Stomach (tissue), 9 donors: ENCODE measurements around the gene PAQR7. TPM values are rescaled to one million over a fixed set of nuclear protein-coding genes. Genes with fewer than 3 reads are reported as not detected.

Experiments
- DNase-seq, 2 donors: peaks; one replicate each; pipeline versions ENCODE4 v3.0.0 to v3.0.0-alpha.2; 2013 to 2019
- H3K27ac ChIP-seq, 5 donors: fragments of 200-600 bp in 4 of 5; sonication (generic) in 4 of 5; one replicate each; pipeline ENCODE4 v1.5.1; 2013 to 2019; ENCODE audit warnings: mild to moderate bottlenecking in 1 of 5, moderate library complexity in 1 of 5
- H3K27me3 ChIP-seq, 3 donors: fragments of 200-600 bp; sonication (generic); one replicate each; pipeline ENCODE4 v1.5.1; 2017 to 2019; ENCODE audit warnings: mixed run types in 1 of 3
- H3K36me3 ChIP-seq, 4 donors: fragments of 200-600 bp; sonication (generic); 1 replicate in 3 of 4; 2 replicates in 1 of 4; pipeline ENCODE4 v1.5.1; 2016 to 2019
- H3K4me1 ChIP-seq, 4 donors: fragments of 200-600 bp; sonication (generic); one replicate each; pipeline ENCODE4 v1.5.1; 2016 to 2019
- H3K4me3 ChIP-seq, 4 donors: fragments of 200-600 bp; sonication (generic) in 3 of 4; one replicate each; pipeline ENCODE4 v1.5.1; 2016 to 2019; ENCODE audit warnings: mild to moderate bottlenecking in 1 of 4
- H3K9me3 ChIP-seq, 4 donors: fragments of 200-600 bp; sonication (generic); one replicate each; pipeline ENCODE4 v1.5.1; 2016 to 2019
- EP300 ChIP-seq: sonication (generic); formaldehyde crosslinking; IDR thresholded peaks from one replicate; pipeline ENCODE4 v1.6.1; 2017; ENCODE audit warnings: antibody characterized with exemption
- POLR2A ChIP-seq, 4 donors: fragments of 450-650 bp; IDR thresholded peaks; one replicate each; pipeline ENCODE4 v1.6.1; 2016; ENCODE audit warnings: antibody characterized with exemption in 4 of 4, control low read depth in 2 of 4, mild to moderate bottlenecking in 1 of 4, moderate library complexity in 1 of 4
- POLR2AphosphoS5 ChIP-seq, 3 donors: sonication (generic); formaldehyde crosslinking; IDR thresholded peaks; one replicate each; pipeline ENCODE4 v1.6.1; 2016; ENCODE audit warnings: antibody characterized with exemption in 3 of 3
- WGBS, 5 donors: extraction: QIAGEN DNeasy Blood & Tissue Kit in 3 of 5; methylation state at CpG; one replicate each; pipeline versions ENCODE4 v1.1.5 to v1.1.7; 2013 to 2018; 5-methylcytosine and 5-hydroxymethylcytosine counted together
- intact Hi-C: fragments of 100-400 bp; cut with DNase I; formaldehyde crosslinking; loops from one replicate; pipeline ENCODE4 v1.15.1; 2023; ENCODE audit warnings: low total_unique reads
- polyA plus RNA-seq, 3 donors: library from polyadenylated mRNA; stranded (reverse); fragments of 200-250 nt; gene quantifications; one replicate each; pipeline ENCODE4 v1.2.3, GENCODE V29; 2013
- total RNA-seq, 5 donors: library from RNA; depleted of rRNA; stranded (reverse); fragments of >200 nt; gene quantifications; one replicate each; pipeline versions ENCODE4 v1.1.0 to v1.2.3, GENCODE V29; 2014 to 2016
- TF ChIP-seq, protein P1 (sequence below), 7 experiments: fragments of 450-650 bp in 4 of 7; fragments of 200-600 bp in 3 of 7; sonication (generic) in 3 of 7; IDR thresholded peaks; one replicate each; pipeline ENCODE4 v1.5.1; 2016 to 2019; ENCODE audit warnings: antibody characterized with exemption in 7 of 7, control low read depth in 2 of 7, mild to moderate bottlenecking in 1 of 7
- donor health status: healthy with polysubstance abuse.
- donor health status: Bipolar disorder and iron deficiency.
- donor health status: healthy.

PAQR7 gene
- total and polyA plus RNA-seq, 8 donors: 1.8 to 10.5 (median 5.4) TPM

DNA sequence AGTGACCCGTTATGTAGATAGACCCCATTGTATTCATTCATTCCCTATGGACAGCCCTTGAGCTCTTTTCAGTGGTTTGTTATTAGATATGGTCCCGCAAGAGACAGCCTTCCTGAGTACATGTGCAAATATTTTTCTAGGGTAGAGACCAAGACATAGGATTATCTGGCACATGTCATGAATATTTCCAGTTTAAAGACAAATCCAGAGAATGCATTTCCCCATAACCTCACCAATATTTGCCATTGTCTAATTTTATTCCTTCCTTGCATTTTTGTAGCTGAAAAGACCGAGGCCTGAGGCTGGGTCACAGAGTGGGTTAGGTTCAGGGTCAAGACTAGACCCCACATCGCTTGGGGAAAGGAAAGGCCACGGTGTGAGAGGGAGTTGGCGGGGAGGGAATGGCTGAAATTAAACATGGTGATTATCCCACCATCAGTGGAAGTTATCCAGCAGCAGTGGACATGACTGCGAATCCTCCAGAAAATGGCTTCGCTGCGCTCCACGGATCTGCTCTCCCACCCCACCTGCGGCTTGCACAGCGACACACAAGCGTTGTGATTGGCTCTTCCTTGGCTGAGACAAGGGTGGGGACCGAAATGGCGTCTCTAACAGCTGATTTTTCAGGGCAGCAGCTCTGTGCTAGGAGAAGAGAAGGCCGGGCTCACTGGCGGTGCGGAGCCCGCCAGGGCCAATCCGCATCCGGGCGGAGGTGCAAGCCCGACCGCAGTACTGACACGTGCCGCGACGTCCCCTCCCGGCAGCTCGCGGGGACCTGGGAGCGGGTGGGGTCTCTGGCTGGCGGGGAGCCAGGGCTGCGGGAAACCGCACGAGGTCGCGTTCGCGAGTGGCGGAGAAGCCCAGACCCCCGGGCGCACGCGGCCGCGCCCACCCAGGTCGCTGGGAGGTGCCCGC, 46.8 kb upstream of the PAQR7 start:
- 8 to 39% (median 9%) methylated on average over 13 to 49 of the region's 49 CpGs for WGBS, 5 donors
- intact Hi-C loops: no loop called here
- H3K9me3 ChIP-seq: no peaks in the 10 kb centered on the region
- H3K27me3 ChIP-seq: peaks cover 0 to 38% (median 0%) of the 10 kb centered on the region in 3 donors
- H3K4me1 ChIP-seq: peaks cover 14 to 26% (median 20%) of the 10 kb centered on the region in 4 donors
- TF ChIP-seq EP300 (no peak), POLR2AphosphoS5 (IDR thresholded peaks at IDR 0.05) (no peak), POLR2A (IDR thresholded peaks at IDR 0.05) (no peak)
- TF ChIP-seq, protein P1, sequence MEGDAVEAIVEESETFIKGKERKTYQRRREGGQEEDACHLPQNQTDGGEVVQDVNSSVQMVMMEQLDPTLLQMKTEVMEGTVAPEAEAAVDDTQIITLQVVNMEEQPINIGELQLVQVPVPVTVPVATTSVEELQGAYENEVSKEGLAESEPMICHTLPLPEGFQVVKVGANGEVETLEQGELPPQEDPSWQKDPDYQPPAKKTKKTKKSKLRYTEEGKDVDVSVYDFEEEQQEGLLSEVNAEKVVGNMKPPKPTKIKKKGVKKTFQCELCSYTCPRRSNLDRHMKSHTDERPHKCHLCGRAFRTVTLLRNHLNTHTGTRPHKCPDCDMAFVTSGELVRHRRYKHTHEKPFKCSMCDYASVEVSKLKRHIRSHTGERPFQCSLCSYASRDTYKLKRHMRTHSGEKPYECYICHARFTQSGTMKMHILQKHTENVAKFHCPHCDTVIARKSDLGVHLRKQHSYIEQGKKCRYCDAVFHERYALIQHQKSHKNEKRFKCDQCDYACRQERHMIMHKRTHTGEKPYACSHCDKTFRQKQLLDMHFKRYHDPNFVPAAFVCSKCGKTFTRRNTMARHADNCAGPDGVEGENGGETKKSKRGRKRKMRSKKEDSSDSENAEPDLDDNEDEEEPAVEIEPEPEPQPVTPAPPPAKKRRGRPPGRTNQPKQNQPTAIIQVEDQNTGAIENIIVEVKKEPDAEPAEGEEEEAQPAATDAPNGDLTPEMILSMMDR (IDR thresholded peaks at IDR 0.05): no peak
- H3K27ac ChIP-seq: peak overlapping the region; percentile 49 to 82 (median 68)
- H3K36me3 ChIP-seq: no peaks in the 10 kb centered on the region
- DNase-seq: peak; percentile 30 to 84
- H3K4me3 ChIP-seq: peak overlapping the region; percentile 53 to 72 (median 61)

DNA sequence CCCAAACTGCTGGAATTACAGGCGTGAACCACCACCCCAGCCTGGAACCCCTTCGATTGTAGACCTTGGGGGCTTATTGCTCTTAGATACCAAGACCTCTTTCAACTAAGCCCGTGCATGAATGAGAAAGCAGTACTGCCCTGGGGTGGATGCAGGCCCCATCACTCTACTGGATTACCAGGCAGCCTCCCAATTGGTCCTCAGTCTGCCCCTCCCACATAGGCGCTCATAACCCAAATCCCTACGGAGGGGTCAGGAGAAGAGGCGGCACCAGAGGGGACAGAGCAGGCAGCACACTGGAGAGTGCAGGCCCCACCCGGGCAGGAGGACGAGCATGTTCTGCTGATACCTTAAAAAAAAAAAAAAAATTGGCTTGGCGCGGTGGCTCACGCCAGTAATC, 43.1 kb upstream of the PAQR7 start:
- WGBS, 5 donors: 87 to 95% (median 93%) methylated on average over 11 of the region's 11 CpGs
- Histone ChIP-seq H3K9me3 (no peaks in the 10 kb centered on the region), H3K27me3 (peaks cover 0 to 15% (median 0%) of the 10 kb centered on the region in 3 donors), H3K4me3 (no peak overlapping the region), H3K36me3 (no peaks in the 10 kb centered on the region), H3K4me1 (peaks cover 14 to 19% (median 18%) of the 10 kb centered on the region in 4 donors), H3K27ac (no peak overlapping the region)
- no peak for TF ChIP-seq POLR2A (IDR thresholded peaks at IDR 0.05)
- TF ChIP-seq POLR2AphosphoS5 (IDR thresholded peaks at IDR 0.05): no peak
- TF ChIP-seq, protein P1 (IDR thresholded peaks at IDR 0.05): no peak
- no peak for TF ChIP-seq EP300
- DNase-seq: no peak
- intact Hi-C loops: no loop called here

DNA sequence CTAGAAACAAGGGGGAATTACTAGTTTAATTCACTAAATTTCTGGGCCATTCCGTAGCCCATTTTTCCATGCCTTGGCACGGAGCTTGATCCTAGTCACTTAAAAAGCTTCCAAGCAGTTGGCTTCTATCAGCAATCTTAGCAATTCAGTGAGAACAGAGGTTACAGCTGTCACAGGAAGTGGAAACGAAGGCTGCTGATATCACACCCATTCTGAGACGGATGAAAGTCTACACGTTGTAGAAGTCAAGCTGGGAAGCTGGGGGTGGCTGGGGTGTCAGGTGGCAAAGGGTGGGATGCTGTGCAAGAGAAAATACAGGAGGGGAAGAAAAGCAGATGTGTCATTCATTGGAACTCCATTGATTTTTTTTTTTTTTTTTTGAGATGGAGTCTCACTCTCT, 42.5 kb upstream of the PAQR7 start:
- no peak overlapping the region for H3K4me3 ChIP-seq
- no peaks in the 10 kb centered on the region for H3K36me3 ChIP-seq
- 15 to 27% (median 25%) methylated on average over 5 of the region's 5 CpGs for WGBS, 5 donors
- peaks cover 0 to 8% (median 0%) of the 10 kb centered on the region in 3 donors for H3K27me3 ChIP-seq
- H3K4me1 ChIP-seq: peaks cover 10 to 13% (median 11%) of the 10 kb centered on the region in 4 donors
- no peaks in the 10 kb centered on the region for H3K9me3 ChIP-seq
- no peak overlapping the region for H3K27ac ChIP-seq
- TF ChIP-seq, protein P1 (IDR thresholded peaks at IDR 0.05): no peak
- TF ChIP-seq POLR2AphosphoS5 (IDR thresholded peaks at IDR 0.05) (no peak), POLR2A (IDR thresholded peaks at IDR 0.05) (no peak), EP300 (no peak)
- peak in 1 of 2 donors; percentile 64 for DNase-seq
- intact Hi-C loops: no loop called here

DNA sequence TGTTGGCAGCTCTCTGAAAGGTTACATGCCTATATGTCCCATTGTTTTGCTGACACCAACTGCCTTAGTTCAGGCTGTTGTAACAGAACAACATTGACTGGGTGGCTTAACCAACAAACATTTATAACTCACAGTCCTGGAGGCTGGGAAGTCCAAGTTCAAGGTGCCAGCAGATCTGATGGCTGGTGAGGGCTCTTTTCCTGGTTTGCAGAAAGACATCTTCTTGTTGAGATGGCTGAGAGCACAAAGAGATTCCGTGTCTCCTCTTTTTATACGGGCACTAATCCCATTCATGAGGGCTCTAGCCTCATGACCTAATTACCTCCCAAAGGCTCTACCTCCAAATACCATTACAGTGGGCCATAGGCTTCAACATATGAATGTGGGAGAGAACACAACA, 41.0 kb upstream of the PAQR7 start:
- no peak for TF ChIP-seq EP300
- TF ChIP-seq, protein P1 (IDR thresholded peaks at IDR 0.05): no peak
- TF ChIP-seq POLR2A (IDR thresholded peaks at IDR 0.05): no peak
- no peak for TF ChIP-seq POLR2AphosphoS5 (IDR thresholded peaks at IDR 0.05)
- WGBS, 5 donors: 87 to 100% (median 98%) methylated on average over 2 of the region's 2 CpGs
- H3K4me3 ChIP-seq: no peak overlapping the region
- H3K36me3 ChIP-seq: no peaks in the 10 kb centered on the region
- no peaks in the 10 kb centered on the region for H3K4me1 ChIP-seq
- intact Hi-C loops: no loop called here
- no peak overlapping the region for H3K27ac ChIP-seq
- H3K27me3 ChIP-seq: no peaks in the 10 kb centered on the region
- H3K9me3 ChIP-seq: no peaks in the 10 kb centered on the region
- no peak for DNase-seq
